ENCODE measurements around the gene ATOSA.

The ATOSA gene

GRCh38 chr15:52716536-52716935 lies 37.3 kb upstream of the ATOSA start:
- H3K27ac ChIP-seq (ENCODE audit: low read depth, low read length), result no peak overlapping the region
- H3K27me3 ChIP-seq (ENCODE audit: control insufficient read depth, low read length), result no peaks in the 10 kb centered on the region
- H3K9me2 ChIP-seq (replicated peaks; ENCODE audit: control insufficient read depth, low read length), result no peaks in the 10 kb centered on the region
- no peaks in the 10 kb centered on the region for H3K4me1 ChIP-seq (ENCODE audit: control insufficient read depth, low read length)
- H3K9me3 ChIP-seq (ENCODE audit: control insufficient read depth, insufficient read depth, low read length), result no peaks in the 10 kb centered on the region
- H3K36me3 ChIP-seq (ENCODE audit: control insufficient read depth, low read length), result no peaks in the 10 kb centered on the region
- no peak overlapping the region for H3K4me2 ChIP-seq (ENCODE audit: low read length)
- no peaks in the 10 kb centered on the region for H4K20me1 ChIP-seq (ENCODE audit: control insufficient read depth, insufficient read depth, low read depth, low read length)
- no peaks in the 10 kb centered on the region for H3F3A ChIP-seq (ENCODE audit: control insufficient read depth, insufficient read depth)
- no peaks in the 10 kb centered on the region for H3K79me2 ChIP-seq (ENCODE audit: control insufficient read depth, low read length)
- H3K4me3 ChIP-seq (ENCODE audit: low read length), result no peak overlapping the region
- TF ChIP-seq, protein P1, sequence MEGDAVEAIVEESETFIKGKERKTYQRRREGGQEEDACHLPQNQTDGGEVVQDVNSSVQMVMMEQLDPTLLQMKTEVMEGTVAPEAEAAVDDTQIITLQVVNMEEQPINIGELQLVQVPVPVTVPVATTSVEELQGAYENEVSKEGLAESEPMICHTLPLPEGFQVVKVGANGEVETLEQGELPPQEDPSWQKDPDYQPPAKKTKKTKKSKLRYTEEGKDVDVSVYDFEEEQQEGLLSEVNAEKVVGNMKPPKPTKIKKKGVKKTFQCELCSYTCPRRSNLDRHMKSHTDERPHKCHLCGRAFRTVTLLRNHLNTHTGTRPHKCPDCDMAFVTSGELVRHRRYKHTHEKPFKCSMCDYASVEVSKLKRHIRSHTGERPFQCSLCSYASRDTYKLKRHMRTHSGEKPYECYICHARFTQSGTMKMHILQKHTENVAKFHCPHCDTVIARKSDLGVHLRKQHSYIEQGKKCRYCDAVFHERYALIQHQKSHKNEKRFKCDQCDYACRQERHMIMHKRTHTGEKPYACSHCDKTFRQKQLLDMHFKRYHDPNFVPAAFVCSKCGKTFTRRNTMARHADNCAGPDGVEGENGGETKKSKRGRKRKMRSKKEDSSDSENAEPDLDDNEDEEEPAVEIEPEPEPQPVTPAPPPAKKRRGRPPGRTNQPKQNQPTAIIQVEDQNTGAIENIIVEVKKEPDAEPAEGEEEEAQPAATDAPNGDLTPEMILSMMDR (IDR thresholded peaks at IDR 0.05; ENCODE audit: low read depth, low read length, poor library complexity, severe bottlenecking), result no peak
- TF ChIP-seq EZH2phosphoT487 (IDR thresholded peaks at IDR 0.05; ENCODE audit: borderline replicate concordance, low read length), result no peak

DNA sequence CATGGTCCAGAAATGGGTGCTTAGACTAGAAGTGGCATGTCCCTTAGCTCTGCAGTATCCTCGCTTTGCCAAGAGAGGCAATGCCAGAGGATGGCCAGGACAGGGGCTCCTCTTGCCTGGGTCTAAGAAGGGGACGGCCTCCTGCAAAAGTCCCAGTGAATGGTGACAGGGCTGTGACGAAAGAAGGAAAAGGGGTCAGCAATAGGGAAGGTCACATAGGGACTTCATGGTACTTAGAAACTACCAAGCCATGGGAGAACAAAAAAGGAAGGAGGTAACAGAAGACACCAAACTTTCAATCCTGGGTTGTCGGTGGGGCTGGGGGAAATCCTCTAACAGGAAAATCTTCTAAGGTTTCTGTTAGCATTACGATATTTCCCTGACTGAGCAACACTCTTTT lies 36.2 kb upstream of the ATOSA start:
- H3K4me1 ChIP-seq (ENCODE audit: control insufficient read depth, low read length), result peaks cover 7% of the 10 kb centered on the region
- H3K4me3 ChIP-seq (ENCODE audit: low read length), result no peak overlapping the region
- no peaks in the 10 kb centered on the region for H3K9me2 ChIP-seq (replicated peaks; ENCODE audit: control insufficient read depth, low read length)
- H3K27ac ChIP-seq (ENCODE audit: low read depth, low read length), result no peak overlapping the region
- H3K4me2 ChIP-seq (ENCODE audit: low read length), result no peak overlapping the region
- no peaks in the 10 kb centered on the region for H3K79me2 ChIP-seq (ENCODE audit: control insufficient read depth, low read length)
- H3K9me3 ChIP-seq (ENCODE audit: control insufficient read depth, insufficient read depth, low read length), result no peaks in the 10 kb centered on the region
- no peaks in the 10 kb centered on the region for H3K27me3 ChIP-seq (ENCODE audit: control insufficient read depth, low read length)
- H3F3A ChIP-seq (ENCODE audit: control insufficient read depth, insufficient read depth), result peaks cover 5% of the 10 kb centered on the region
- H3K36me3 ChIP-seq (ENCODE audit: control insufficient read depth, low read length), result peaks cover 3% of the 10 kb centered on the region
- TF ChIP-seq, protein P1 (IDR thresholded peaks at IDR 0.05; ENCODE audit: low read depth, low read length, poor library complexity, severe bottlenecking), result no peak
- no peak for TF ChIP-seq EZH2phosphoT487 (IDR thresholded peaks at IDR 0.05; ENCODE audit: borderline replicate concordance, low read length)
- no peaks in the 10 kb centered on the region for H4K20me1 ChIP-seq (ENCODE audit: control insufficient read depth, insufficient read depth, low read depth, low read length)

- H3K9me2 ChIP-seq (replicated peaks; ENCODE audit: control insufficient read depth, low read length), result no peaks in the 10 kb centered on the region
- H4K20me1 ChIP-seq (ENCODE audit: control insufficient read depth, insufficient read depth, low read depth, low read length), result no peaks in the 10 kb centered on the region
- H3K27me3 ChIP-seq (ENCODE audit: control insufficient read depth, low read length), result no peaks in the 10 kb centered on the region
- H3K4me3 ChIP-seq (ENCODE audit: low read length), result no peak overlapping the region
- no peaks in the 10 kb centered on the region for H3K9me3 ChIP-seq (ENCODE audit: control insufficient read depth, insufficient read depth, low read length)
- TF ChIP-seq EZH2phosphoT487 (IDR thresholded peaks at IDR 0.05; ENCODE audit: borderline replicate concordance, low read length), result no peak
- TF ChIP-seq, protein P1 (IDR thresholded peaks at IDR 0.05; ENCODE audit: low read depth, low read length, poor library complexity, severe bottlenecking), result no peak
- peaks cover 12% of the 10 kb centered on the region for H3K4me1 ChIP-seq (ENCODE audit: control insufficient read depth, low read length)
- H3K4me2 ChIP-seq (ENCODE audit: low read length), result no peak overlapping the region
- H3K27ac ChIP-seq (ENCODE audit: low read depth, low read length), result no peak overlapping the region
- peaks cover 3% of the 10 kb centered on the region for H3K36me3 ChIP-seq (ENCODE audit: control insufficient read depth, low read length)
- no peaks in the 10 kb centered on the region for H3K79me2 ChIP-seq (ENCODE audit: control insufficient read depth, low read length)
- H3F3A ChIP-seq (ENCODE audit: control insufficient read depth, insufficient read depth), result peaks cover 9% of the 10 kb centered on the region
These were observed 35.8 kb upstream of the ATOSA start for GRCh38 chr15:52714968-52715367.

All from DOHH2 (cell line).